ENCODE measurements around the gene SLC25A13. TPM values are rescaled to one million over a fixed set of nuclear protein-coding genes. Genes with fewer than 3 reads are reported as not detected.

The SLC25A13 gene
- total RNA-seq, 1 experiment from 2014 or later = 29.7 TPM

DNA sequence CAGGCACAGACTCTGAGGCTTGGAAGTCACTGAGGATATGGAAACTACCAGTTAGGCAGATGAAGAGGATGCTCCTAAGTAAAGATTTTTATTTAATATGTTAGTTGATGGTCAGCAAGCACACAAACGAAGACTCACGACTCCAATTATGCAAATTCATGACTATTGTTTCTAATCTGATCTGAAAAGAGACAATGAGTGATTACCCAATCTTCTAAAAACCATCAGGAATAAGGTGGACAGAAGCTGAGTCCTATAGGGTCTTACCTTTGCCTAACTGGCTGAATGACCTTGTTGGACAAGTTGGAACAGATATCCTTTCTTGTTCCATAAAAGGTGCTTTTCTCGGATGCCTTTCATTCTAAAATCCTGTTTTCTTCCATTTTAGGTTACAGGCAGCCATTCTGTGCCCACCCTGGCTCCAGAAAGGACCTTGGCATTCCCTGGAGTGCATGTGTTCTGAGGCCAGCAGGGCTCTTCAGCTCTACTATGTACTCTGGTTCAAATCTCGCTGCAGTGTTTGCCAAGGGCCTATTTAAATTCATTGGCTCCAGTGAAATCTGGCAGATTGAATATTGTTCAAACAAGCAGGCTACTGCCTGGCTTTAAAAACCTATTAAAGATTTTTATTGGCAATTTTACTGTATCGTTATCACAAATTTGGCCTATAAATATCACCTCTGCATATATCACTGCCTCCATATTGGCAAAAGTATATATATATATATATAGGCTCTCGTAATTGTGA is 77.5 kb downstream of the SLC25A13 start:
- no peak for DNase-seq (ENCODE audit: low read depth)

DNA sequence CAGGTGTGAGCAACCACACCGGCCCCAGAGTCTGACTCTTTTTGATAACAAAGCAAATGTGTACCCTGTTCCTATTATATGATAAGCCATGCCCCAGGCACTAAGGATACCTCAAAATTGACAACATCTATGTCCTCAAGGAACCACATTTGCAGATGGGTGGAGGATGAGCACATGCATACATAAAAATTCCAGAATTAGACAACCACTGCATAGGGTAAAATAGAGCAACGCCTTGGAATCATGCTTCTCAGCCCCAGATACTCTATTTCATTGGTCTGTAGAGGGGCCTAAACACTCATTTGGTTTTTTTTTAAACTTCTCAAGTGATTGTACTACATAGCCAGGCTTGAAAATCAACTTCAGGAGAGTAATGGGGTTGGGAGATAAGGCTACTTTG is 78.7 kb downstream of the SLC25A13 start:
- no peak for DNase-seq (ENCODE audit: low read depth)

DNA sequence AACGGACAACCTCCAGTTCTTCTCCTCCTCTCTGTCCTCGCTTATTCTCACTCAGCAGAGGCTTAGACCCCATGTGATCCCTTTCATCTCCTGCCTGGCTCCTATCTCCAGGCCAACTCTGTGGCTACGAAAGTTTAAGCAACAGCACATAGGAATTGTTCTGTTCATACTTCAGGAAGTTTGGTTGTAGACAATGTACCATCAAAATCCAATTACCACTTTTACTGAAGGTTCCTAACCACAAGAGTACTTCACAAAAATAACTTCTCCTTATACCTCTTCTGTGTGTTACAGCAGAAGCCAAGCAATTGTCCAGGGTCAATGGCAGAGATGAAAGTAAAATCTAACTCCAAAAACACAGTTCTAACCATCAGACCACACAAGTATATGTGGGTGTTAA is 80.0 kb downstream of the SLC25A13 start:
- no peak for DNase-seq (ENCODE audit: low read depth)

DNA sequence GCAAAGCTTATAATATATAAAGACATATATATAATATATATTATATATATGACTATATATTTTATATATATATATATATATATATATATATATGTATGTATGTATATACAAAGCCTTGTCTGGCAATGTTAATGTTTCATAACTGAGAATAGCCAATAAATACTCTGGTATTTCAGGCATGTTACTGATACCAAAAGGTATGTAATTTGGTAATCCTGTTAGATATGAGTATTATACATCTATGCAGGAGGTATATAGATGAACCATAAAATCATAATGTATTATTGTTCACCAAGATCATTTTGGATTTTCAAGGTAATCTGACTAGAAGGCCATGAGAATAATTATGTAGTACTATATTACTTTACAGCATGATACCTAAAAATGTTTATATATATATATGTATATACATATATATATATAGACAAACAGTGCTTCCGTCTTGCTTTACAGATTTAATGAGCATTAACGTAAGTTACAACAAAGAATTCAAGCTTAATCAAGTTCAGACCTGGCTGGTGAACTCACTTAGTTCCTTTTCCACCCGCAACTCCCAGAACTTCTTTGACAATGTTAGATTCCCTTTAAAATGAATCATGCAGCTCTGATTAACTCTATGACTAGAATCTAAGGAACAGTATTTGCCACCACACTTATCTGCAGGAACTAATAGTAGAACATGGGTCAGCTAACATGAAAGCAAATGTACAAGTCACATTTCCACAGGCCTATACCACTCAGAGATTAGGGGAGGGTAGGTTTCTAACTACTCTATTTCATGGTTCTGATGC is 82.7 kb downstream of the SLC25A13 start:
- no peak for DNase-seq (ENCODE audit: low read depth)

DNA sequence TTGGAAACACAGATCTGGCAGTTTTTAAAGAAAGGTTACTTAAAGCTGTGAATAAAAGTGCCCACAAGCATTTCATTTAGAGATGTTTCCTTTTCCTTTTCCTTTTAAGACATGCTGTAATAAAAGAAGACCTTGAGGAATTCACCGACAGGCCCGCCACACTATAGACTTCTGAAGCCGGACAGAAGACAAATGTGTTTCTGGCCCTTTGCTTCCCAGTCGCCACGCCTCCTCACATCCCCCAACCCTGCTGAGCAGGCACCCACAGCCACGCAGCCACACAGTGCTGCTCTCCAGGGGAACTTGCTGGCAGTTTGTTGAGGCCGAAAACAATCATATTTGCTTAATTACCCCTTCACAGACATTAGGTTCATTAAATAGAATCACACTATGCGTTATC is 83.4 kb downstream of the SLC25A13 start:
- DNase-seq (ENCODE audit: low read depth) = no peak

DNA sequence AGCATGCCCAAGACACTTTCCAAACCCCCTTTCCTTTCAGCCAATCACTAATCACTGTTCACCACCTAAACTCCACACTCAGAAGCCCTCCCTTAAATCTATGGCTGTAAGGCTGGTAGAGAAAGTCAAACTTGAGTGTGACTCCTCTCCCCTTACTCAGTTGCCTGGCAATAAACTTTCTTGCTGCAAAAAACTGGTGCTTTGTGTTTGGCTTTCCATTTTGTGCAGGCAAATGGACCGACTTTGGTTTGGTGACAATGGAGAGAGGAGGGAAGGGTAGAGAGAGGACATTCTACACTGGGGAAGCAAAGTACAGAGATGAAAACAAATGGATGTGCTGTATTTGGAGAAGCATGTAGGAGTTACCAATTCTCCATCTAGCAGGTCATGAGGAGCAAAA is 84.9 kb downstream of the SLC25A13 start:
- no peak for DNase-seq (ENCODE audit: low read depth)

DNA sequence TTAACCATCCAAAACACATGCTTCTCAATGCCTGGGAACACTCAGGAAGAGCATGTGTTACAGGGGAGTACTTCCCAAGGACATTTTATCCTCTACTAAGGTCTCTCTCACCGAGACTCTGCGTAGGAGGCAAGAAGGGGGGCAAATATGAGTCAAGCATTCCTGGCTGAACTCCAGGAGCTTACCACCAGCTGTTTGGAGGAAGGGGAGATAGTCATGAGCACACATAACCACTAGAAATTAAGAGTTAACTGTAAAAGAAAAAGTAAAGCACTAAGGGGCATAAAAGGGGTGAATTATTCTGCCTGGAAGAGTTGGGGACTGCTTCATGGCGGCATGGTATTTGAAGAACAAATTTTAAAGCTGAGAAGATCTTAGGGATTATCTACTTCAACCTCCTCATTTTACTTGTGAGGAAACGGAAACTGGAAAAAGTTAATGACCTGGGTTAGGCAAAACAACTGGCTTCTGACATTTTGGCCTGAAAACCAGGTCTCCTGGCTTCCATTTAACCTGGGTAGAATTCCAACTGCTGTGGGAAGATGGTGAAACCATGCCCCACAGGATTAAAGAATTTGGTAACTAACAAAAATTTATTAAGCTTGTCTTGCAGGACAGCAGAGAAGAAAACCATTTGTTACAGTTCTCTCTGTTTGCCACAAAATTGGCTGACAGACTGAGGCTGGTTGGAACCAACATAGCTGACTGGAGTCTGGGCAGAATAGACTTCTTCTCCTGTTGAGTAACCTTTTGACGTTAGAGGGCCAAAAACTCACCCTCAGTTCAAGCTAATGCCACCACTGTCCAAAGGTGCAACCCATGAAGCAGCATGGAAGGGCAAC is 85.5 kb downstream of the SLC25A13 start:
- DNase-seq (ENCODE audit: low read depth) = peak; percentile 93

DNA sequence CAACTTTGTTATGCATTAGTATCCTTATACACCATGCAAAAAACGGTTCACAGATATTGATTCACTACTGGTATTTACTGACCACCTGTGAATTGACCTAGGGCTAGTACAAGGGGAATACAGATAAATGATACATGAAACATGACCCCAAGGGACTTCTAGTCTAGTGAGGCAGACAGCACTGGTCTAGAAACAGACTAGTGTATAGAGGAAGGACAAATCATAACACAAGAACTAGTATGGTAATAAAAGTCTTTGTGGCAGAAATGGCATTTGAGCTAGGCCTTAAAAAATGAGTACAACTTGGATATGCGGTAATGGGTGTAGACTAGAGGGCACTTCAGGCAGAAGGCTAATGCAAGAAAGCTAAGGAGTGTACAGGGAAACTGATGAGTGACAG is 86.6 kb downstream of the SLC25A13 start:
- DNase-seq (ENCODE audit: low read depth) = no peak

DNA sequence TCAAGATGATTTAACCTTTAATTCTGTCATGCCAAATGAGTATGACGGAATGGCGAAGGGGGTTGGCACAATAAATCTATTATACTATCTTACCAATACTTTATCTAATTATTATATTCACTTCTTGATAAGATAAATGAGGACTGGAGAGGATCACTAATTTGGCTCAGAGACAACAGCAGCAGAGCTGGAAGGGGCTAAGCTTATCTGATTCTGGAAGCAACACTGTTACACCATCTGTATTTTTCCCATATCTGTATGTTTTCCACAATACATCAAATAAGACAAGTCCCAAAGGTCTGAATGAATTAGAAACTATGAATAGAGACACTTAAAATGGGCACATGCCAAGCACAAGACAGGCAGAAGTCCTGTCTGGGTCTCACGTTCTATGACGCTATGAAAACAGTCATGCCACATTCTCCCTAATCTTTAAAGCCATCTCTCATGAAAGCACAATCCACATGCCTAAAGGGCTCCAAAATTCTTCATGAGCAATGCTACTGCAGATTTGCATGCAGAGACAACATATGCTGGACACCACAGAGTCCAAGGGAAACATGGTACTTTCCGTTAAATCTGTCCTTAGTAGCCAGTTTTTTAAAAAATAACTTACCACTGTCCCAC is 88.3 kb downstream of the SLC25A13 start:
- no peak for DNase-seq (ENCODE audit: low read depth)

DNA sequence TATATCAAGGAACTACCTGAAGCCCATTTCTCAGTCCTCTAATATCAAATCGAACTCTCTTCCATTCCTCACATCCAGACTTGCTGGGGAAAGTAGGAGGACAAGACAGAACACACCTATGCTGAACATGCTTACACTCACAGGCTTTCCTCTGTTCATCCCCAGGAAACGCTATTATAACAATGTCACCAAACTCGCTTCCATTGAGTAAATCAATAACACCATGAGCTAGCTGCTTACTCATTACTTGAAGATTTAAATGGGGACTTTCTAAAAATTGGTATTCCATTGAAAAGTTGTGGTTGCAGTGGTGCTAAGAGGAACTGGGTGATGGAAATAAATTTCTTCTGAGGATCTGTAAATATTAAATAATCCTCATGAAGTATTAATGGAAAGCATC is 88.8 kb downstream of the SLC25A13 start:
- DNase-seq (ENCODE audit: low read depth) = no peak

DNA sequence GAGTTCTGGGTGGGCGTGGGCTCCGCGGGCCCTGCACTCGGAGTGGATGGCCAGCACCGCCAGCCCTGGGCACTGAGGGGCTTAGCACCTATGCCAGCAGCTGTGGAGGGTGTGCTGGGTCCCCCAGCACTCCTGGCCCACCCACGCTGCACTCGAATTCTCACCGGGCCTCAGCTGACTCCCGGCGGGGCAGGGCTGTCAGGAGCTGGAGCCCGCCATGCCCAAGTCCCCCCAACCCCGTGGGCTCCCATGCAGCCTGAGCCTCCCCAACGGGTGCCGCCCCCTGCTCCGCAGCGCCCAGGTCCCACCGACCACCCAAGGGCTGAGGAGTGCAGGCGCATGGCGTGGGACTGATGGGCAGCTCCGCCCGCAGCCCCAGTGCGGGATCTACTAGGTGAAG is 93.1 kb downstream of the SLC25A13 start:
- no peak for DNase-seq (ENCODE audit: low read depth)

DNA sequence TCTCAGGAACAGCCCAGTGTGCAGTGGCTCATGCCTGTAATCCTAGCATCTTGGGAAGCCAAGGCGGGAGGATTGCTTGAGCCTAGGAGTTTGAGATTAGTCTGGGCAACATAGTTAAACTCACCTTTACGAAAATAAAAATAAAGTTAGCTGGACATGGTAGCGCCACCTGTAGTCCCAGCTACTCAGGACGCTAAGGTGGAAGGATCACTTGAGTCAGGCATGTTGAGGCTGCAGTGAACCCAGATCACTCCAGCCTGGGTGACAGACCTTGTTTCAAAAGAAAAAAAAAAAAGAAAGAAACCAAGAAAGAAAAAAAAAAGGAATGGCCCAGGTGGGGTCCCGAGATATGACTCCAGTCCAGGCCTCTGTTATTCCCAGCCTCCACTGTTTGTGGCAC is 96.6 kb downstream of the SLC25A13 start:
- DNase-seq (ENCODE audit: low read depth) = no peak

DNA sequence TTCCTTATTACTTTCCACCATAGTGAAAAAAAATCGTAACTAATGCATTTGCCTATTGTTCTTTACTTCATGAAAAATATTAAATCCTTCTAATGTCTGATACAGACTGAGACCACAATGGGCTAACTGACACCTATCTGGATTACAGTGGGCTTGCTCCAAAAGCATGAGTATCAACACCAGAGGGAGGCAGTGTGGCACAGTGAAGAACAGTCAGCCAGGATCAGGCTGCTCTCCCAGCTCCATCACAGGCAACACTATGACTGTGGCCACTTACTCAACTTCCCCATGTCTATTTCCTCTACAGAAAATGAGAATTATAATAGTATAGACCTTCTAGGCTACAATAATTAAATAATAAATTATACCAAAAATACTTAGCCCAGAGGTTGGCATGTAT is 97.2 kb downstream of the SLC25A13 start:
- no peak for DNase-seq (ENCODE audit: low read depth)

DNA sequence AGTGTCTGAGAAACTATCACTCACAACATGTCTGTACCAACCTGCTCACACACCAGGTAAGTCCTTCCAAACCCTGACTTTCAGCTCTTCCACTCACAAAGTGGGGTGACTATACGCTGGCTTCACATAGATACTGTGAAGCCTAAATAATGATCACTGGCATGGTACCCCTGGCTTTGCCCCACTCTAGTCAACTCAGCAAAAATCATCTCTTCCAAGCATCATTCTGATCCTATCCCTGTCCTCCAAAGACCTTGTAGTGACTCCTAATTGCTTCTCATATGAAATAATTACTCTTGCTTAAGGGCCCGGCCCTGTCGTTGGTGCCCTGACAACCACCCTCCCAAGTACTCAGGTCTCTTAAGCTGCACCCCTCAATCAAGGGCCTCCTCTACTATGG is 97.8 kb downstream of the SLC25A13 start:
- no peak for DNase-seq (ENCODE audit: low read depth)

DNA sequence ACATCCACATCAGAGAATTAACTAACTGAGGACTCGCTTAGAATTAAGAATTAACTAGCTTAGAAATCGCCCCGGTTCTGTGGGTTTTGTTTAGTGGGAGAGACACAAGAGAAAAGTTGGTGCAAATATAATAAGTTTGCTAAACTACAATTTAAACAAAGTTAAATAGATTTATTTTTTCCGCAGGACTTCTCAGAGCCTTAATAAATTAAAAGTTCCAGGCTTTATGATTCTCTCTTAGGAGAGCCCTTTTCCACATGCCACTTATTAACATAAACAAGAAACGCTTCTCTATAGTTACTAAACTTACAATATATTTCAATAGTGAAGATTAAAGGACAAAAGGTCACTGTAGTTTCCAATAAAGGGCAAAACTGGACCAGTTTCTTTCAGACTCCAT is 100.0 kb downstream of the SLC25A13 start:
- no peak for DNase-seq (ENCODE audit: low read depth)

DNA sequence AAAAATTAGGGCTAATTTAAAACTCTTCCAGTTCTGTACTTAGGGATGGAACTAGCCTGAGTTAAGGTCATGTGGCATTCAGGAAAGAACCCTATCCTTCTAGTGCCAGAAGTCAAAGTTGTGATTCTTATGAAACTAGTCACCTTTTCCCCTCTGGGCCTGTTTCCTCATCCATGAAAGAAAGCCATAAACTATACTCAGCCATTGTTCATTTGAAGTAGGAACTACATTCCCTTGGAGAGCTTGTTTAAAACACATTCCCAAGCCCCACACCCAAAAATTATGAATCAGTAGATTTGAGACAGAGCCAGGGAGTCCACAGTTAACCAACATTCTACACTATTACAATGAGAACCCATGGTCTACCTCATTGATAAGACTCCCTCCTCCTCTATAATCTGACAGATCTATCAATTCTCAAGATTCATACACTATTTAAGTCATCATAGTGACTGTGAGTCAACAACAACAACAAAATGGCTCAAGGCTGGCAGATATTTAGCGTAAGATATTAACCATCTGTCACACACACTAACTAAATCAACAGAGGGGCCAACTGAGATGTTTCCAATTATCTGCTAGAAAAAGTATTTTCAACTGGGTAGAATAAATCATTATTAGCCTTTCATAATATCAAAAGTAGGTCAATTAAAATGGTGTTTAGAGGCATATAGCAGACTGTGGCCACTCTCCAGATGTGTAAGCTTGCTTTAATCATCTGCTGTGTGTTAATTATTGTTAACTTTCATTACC is 102.3 kb downstream of the SLC25A13 start:
- peak; percentile 93 for DNase-seq (ENCODE audit: low read depth)

DNA sequence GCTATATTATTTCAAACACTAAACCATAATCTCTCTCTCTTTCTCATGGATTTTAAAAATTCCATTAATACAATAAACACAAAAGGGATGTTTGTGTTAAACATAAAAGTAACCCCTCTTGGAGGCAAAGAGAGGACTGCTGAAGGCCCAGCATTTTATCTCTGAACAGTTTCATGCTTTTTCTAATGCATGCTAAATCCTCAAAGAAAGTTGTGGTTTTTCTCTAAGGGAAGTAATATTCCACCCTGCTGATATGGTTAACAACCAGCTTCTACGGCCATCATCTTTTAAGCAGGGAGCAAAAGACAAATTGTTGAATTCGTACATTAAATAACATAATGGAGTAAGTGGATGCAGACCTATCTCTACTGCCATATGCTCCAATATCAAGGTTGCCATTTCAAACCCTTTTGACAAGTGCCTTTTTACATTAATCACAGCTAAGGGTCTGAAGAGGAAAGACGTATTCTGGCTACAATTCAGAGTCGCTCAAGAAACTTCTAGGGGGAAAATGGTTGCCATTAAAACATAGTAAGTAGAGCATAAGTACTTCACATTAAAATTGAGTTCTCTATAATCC is 103.1 kb downstream of the SLC25A13 start:
- no peak for DNase-seq (ENCODE audit: low read depth)

DNA sequence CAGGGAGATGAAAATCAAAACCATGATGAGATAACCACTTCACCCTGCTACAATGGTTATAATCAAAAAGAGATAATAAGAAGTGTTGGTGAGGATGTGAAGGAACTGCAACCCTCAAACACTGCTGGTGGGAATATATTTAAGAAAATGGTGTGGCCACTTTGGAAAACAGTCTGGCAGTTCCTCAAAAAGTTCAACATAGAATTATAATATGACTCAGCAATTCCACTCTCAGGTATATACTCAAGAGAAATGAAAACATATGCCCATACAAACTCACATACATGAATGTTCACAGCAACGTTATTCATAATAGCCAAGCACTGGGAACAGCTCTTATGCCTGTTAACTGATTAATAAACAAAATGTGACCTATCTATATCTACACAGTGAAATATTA is 104.8 kb downstream of the SLC25A13 start:
- no peak for DNase-seq (ENCODE audit: low read depth)

DNA sequence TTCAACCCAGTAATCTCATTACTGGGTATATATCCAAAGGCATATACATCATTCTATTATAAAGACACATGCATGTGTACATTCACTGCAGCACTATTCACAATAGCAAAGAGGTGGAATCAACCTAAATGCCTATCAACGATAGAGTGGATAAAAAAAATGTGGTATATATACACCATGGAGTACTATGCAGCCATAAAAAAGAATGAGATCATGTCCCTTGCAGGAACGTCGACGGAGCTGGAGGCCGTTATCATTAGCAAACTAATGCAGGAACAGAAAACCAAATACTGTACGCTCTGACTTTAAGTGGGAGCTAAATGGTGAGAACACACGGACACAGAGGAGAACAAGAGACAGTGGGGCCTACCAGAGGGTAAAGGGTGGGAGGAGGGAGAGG is 105.5 kb downstream of the SLC25A13 start:
- DNase-seq (ENCODE audit: low read depth) = no peak

DNA sequence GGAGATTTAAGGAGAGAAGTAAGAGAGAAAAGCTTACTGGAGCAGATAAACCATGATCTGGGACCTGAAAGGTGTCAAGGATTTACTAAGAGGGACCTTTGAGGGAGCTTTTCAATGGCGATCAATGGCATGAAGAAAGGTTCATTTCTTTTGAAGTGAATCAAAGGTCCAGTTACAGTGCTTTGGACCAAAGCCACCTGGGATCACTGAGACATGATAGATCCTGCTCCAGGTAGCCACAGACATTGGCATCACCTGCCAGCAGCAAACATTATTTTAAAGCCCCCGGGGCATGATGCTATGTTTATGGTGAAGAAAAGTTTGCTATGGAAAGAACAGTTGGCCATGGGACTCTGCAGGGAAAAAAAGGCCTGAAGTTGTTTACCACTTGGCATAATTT is 109.4 kb downstream of the SLC25A13 start:
- no peak for DNase-seq (ENCODE audit: low read depth)

DNA sequence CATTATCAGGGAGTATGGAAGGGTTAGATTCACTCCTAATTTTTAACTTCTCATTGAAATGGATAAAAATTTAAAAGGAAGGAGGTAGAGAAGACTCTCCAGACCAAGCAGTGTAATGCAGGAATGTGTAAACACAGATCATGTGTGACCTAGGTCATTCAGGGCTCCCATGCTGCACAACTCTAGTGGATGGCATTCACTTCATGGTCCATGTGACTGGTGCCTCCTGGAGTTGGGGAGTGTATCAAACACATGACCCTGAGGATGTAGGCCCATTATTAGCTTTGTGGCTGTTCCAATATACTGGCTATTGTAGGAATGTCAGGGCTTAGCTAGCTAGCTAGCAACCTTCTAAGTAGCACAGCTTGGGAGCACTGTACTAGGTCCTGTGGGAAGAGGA is 109.9 kb downstream of the SLC25A13 start:
- no peak for DNase-seq (ENCODE audit: low read depth)

Measured in M059J (cell line).